Umbilical cord (tissue), 2 donors: Measurements from ENCODE around the gene ELL. TPM values are rescaled to one million over a fixed set of nuclear protein-coding genes. Genes with fewer than 3 reads are reported as not detected.
"Not testable (repeated sequence)": the region's sequence is repeated elsewhere in the genome, so short reads cannot be mapped to it uniquely, and the experiment has no call there.

Experiments
- DNase-seq: peaks from one replicate; pipeline ENCODE4 v3.0.0-alpha.2; 2015; ENCODE audit warnings: low spot score
- total RNA-seq: library from RNA; depleted of rRNA; stranded (reverse); fragments of >200 nt; gene quantifications from one replicate; pipeline ENCODE4 v1.2.3, GENCODE V29; 2014; ENCODE audit warnings: low replicate concordance; ENCODE audit not compliant: insufficient read depth

ELL gene
- total RNA-seq, 1 donor from 2014 or later = 22.6 TPM

GRCh38 chr19:18532168-18532890, 10.5 kb upstream of the ELL start:
- DNase-seq = no peak

GRCh38 chr19:18531485-18531884, 9.6 kb upstream of the ELL start:
- no peak for DNase-seq

- no peak for DNase-seq
Measured at GRCh38 chr19:18529782-18530181, 7.9 kb upstream of the ELL start.

- DNase-seq = no peak
Measured at GRCh38 chr19:18526316-18526715, 4.4 kb upstream of the ELL start.

- DNase-seq = no peak
Measured at GRCh38 chr19:18523841-18524240, 2.0 kb upstream of the ELL start.

- not testable (repeated sequence) for DNase-seq
Measured at GRCh38 chr19:18522862-18523440, 1.1 kb upstream of the ELL start.

- DNase-seq = peak; percentile 100
Measured at GRCh38 chr19:18522124-18522861, 423 bp upstream of the ELL start.

- peak; percentile 41 for DNase-seq
Measured at GRCh38 chr19:18520848-18521691, 800 bp downstream of the ELL start.

GRCh38 chr19:18519962-18520847, 1.7 kb downstream of the ELL start:
- DNase-seq = peak; percentile 71

GRCh38 chr19:18518639-18519038, 3.2 kb downstream of the ELL start:
- DNase-seq = no peak

GRCh38 chr19:18517606-18518005, 4.3 kb downstream of the ELL start:
- no peak for DNase-seq

GRCh38 chr19:18515959-18516358, 5.9 kb downstream of the ELL start:
- no peak for DNase-seq

GRCh38 chr19:18514800-18515682, 6.8 kb downstream of the ELL start:
- no peak for DNase-seq

GRCh38 chr19:18513868-18514267, 8.0 kb downstream of the ELL start:
- DNase-seq = no peak

- no peak for DNase-seq
Measured at GRCh38 chr19:18510216-18510615, 11.7 kb downstream of the ELL start.

GRCh38 chr19:18508585-18508984, 13.3 kb downstream of the ELL start:
- DNase-seq = no peak

GRCh38 chr19:18507727-18508440, 14.0 kb downstream of the ELL start:
- DNase-seq = no peak

- no peak for DNase-seq
Measured at GRCh38 chr19:18507021-18507726, 14.7 kb downstream of the ELL start.
